Cerebellar cortex (tissue), 1 donor: ENCODE measurements around the gene CEBPZ.
A peak's percentile ranks its signal among the peaks of the same experiment; 100 is the strongest.
"Not testable (repeated sequence)": the region's sequence is repeated elsewhere in the genome, so short reads cannot be mapped to it uniquely, and the experiment has no call there.

Source experiments
- DNase-seq: peaks from one replicate; pipeline ENCODE4 v3.0.0-alpha.2; 2015; ENCODE audit warnings: low spot score

Gene CEBPZ, protein sequence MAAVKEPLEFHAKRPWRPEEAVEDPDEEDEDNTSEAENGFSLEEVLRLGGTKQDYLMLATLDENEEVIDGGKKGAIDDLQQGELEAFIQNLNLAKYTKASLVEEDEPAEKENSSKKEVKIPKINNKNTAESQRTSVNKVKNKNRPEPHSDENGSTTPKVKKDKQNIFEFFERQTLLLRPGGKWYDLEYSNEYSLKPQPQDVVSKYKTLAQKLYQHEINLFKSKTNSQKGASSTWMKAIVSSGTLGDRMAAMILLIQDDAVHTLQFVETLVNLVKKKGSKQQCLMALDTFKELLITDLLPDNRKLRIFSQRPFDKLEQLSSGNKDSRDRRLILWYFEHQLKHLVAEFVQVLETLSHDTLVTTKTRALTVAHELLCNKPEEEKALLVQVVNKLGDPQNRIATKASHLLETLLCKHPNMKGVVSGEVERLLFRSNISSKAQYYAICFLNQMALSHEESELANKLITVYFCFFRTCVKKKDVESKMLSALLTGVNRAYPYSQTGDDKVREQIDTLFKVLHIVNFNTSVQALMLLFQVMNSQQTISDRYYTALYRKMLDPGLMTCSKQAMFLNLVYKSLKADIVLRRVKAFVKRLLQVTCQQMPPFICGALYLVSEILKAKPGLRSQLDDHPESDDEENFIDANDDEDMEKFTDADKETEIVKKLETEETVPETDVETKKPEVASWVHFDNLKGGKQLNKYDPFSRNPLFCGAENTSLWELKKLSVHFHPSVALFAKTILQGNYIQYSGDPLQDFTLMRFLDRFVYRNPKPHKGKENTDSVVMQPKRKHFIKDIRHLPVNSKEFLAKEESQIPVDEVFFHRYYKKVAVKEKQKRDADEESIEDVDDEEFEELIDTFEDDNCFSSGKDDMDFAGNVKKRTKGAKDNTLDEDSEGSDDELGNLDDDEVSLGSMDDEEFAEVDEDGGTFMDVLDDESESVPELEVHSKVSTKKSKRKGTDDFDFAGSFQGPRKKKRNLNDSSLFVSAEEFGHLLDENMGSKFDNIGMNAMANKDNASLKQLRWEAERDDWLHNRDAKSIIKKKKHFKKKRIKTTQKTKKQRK

DNA sequence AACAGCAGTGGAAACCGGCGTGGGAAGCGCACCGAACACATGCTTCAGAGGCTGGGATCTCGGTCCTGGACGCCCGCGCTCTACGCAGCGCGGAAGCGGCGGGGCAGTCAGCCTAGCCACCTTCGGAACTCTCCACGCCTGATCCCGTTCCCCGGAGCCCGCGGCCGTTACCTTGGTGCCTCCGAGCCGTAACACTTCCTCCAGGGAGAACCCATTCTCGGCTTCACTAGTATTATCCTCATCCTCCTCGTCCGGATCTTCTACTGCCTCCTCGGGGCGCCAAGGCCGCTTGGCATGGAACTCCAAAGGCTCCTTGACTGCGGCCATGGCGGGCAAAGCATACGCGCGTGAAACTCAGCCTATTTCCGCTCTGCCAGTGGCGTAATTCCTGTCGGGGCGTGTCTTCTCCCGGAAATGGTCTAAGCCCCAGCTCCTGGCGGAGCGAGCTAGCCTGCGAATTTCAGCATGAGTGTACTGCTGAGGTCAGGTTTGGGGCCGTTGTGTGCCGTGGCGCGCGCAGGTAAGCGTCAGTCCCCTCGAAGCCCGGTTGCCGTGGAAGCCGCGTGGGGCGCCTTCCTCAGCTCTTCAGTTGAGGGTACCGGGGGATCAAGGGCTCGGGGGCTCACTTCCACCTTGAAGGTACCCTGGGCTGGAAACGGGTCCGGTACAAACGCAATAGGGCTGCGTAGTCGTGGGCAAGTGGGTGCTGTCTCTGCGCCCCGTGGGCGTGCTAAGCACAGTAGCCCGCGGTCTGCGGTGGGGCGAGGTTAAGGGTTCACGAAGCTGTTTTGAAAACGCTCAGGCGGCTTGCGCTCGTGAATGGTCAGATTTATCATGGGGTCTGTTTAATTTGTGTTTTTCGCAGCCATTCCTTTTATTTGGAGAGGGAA, at the start of gene CEBPZ, which contains the start of gene NDUFAF7:
Gene CEBPZ (minus strand): TSS at position 356 of the 890 bp plus-strand sequence. CDS start 29 bp downstream, at position 327.
Gene NDUFAF7 (plus strand): TSS at position 418 of the 890 bp plus-strand sequence. CDS start 48 bp downstream, at position 466.
- DNase-seq = peak; percentile 96

DNA sequence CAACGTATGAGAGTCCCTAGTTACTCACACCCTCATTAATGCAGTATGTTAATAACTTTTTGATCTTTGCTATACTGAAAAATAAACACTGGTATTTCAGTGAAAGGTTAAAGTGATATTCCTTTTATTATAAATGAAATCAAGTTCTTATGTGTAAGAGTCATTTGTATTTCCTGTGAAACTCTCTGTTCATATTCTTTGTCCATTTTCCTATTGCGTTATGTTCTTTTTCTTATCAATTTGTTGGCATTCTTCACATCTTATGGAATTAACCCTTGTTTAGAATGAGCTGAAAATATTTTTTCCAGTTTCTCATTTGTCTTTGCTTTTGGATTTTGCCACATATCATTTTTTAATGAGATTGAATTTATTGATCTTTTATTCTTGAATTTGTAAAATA, 44.9 kb upstream of the CEBPZ start:
- DNase-seq = no peak

DNA sequence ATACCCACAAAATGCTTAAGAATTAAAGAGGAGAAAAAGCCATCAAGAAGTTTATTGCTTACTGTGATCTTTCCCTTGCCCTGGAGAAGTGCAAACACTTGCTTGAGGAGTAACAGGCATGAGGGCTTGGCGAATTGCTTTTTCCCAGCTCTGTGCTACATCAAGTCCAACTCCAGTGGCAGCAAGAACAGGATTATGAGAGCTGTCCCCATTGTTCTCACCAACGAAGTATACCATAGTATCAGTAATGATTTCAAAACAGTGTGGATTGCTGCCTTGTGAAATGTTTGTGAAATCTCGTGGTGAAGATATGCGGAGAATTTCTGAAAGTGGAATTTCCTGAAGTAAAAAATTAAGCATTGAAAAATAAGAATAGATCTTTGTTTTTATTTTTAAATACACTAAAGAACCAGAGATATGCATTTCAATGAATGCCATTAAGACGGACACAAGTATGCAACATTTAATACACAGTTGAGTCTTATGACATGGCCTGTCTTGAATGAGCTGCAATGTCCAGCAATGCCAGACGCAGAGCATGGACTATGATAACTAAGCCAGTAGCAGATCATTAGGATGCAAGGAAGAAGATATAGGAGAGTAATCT, 43.1 kb upstream of the CEBPZ start:
- DNase-seq = no peak

DNA sequence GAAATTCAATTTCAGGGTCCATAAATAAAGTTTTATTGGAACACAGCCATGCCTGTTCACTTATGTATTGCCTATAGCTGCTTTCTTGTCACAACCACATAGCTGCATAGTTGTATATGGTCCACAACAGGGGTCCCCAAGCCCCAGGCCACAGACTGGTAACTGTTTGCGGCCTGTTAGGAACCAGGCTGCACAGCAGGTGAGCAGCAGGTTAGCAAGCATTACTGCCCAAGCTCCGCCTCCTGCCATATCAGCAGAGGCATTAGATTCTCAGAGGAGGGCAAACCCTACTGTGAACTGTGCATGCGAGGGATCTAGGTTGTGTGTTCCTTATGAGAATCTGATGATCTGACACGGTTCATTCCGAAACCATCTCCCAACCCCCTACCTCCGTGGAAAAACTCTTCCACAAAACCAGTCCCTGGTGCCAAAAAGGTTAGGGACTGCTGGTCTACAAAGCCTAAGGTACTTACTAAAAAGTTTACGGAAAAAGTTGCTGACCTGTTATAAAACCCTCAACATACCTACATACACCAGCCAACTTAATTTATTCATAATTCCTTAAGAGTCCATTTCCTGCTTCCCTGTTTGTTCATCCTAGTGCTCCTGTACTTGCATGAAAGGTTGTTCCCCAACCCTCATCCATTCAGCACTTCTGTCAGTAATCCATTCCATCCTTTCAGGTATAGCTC, 40.1 kb upstream of the CEBPZ start:
- no peak for DNase-seq

DNA sequence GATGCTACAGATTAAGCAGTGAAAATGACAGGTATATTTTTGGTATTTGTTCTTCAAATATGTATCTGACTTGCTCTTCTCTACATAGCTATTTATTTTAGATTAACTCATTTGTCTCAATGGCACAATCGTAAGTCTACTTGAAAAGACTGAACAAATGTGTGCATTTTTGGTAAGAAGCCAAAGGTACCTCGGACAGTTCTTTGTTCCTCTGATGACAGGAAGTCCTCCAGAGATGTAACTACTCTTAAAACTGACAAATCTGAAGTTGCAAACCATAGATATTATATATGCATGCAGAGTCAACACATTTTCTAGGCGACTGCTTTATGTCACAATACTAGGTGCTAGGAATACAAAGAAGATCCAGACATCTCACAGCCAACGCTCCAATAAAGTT, 36.7 kb upstream of the CEBPZ start:
- no peak for DNase-seq

DNA sequence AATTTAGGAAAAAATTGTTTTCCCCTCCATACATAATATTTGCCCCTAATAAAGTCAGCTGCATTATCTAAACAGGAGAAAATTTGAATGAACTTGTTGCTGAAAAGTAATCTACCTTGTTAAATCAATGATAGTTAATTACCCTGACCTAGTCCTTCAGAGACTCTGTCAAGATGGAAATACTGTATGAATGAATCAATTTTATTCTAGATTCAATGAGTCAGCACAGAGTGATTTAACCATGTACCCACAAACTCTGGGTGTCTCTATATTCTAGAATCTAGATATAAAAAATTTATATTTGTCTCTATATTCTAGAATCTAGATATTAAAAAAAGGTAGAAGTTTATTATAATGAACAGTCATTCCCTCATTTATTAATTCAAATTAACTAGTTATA, 36.3 kb upstream of the CEBPZ start:
- DNase-seq = no peak

DNA sequence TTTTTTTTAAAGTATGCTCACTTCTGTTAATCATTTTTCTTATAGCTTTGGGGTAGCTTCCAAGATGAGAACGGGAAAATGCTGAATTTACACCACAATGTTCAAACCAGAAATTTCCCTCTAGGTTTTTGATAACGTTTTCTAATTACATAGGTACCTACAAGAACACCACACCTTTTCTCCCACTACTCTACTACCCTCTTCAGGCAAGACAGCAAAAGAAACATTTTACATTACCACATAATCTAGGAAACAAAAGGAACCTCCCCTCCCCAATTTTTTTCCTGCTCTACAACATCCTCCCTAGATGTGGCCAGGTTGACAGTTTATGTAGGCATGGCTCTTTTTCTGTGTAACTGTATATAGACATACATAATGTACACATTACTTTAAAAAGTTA, 32.4 kb upstream of the CEBPZ start:
- DNase-seq = no peak

DNA sequence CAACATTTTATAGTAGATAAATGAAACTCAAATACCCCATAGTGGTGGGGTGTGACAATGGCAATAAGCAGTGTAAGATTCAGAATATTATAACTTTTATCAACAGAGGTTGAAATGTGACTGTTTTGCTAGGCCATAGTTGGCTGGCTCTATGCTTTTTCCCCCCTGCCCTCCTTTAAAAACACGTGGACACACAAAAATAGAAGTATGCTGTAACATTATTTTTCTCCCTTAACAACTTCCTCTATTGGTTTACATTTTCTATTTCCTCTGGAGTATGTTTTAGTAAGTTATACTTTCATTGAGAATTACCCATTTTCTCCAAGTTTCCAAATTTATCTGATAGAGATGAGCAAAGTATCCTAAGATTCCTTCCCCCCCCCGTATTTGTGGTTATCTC, 31.1 kb upstream of the CEBPZ start:
- no peak for DNase-seq

DNA sequence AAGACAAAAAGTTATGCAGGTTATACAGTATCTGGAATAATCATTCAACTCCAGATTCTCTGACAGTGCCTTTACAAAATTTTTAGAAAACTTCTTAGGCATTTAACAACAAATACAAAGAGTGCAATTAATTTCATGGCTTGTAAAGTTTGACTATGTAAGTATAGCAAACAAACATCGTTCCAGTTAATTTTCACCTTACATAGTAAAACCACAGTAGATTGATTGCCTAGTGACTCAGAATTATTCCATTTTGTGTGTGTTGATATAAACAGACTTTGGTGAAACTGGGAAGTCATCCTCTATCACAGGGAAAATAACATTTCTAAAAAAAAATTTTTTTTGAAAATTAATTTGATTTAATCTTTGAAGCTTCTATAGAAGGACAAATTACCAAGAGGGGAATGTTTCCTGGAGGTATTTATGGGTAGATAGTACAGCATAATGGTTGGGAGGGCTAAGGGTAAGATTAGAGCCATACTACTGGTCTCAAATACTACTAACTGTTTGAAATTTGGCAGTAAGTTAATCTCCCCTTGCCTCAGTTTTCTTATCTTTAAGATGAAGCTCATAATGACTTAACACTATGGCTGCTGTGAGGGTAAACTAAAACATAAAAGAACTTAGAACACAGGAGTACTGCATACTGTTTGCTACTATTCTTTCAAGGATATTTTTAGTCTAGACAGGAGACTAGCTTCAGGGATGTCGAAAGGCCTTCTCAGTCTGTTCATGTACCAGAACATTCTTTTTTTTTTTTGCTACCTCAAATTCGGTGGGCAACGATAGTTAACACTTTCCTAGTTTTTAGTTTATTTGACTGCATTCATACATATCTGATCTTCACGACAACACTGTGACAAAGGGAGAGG, 19.7 kb upstream of the CEBPZ start:
- DNase-seq = no peak

DNA sequence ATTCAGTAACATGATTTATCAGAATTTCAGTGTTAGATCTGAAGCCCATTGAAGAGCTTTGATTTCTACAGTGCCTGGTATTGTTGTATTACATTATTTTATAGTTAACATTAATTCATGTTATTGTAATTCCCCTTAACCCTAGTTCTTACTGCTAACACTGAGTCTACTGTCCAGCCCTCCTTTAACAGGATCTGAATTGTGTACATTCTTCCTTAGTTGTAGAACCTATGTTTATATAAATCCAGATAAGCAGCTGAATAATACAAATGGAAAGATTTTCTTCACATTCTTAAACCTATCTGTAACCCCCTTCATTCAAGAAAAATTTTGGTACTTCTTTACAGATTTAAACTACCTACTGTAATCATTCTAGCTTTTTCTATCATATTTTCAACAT, 14.8 kb upstream of the CEBPZ start:
- no peak for DNase-seq

DNA sequence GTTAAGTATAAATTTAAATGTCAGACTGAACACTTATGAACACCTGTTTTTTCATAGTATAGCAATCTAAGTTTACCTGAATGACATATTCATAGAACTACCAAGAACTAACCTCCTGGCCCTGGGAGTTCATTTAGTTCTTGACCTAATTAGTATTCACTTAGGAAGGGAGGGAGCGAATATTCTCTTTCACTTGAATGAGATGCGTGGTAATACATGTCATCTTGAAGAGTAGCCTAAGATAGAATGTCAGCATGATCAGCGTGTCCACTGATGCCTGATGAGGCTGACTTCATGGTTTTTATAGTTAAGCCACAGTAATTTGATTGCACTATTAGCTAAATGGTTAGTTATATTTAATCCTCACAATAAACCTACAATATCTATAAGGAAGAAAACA, 13.4 kb upstream of the CEBPZ start:
- no peak for DNase-seq

DNA sequence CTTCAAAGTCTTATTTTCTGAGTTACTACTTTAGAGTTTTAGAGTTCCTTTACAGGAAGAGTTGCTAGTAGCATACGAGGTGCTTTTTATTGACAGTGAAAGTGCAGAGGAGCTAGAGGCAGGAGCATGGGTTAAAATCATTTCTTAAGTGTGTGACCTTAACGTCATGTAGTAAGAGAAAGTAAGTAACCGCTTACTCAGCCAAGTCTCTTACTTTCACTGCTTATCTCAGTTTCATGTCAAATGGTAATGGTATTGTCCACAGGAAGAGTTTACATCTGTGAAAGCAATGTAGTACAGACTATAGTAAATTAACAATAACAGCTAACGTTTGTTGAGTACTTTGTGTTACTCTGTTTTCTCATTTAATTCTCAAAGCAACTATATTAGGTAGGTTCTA, 12.6 kb upstream of the CEBPZ start:
- DNase-seq = no peak

DNA sequence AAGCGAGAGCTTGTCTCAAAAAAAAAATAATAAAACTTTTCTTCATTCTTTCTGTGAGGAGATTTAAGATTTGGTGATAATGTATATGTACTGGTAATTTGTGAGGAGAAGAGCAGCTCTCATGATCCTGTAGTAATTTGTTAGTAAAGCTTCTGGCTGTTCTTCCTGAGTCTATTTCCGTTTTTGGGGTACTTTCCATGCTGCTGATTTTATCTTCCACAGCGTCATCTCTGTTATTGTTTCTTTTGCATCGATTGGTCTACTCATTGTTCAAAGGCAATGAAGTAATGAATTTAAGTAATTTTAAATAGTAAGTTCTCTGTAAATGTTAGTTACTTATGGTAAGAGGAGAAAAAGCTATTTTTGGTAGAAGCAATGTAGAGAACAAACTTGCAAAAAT, 12.0 kb upstream of the CEBPZ start:
- DNase-seq = no peak

DNA sequence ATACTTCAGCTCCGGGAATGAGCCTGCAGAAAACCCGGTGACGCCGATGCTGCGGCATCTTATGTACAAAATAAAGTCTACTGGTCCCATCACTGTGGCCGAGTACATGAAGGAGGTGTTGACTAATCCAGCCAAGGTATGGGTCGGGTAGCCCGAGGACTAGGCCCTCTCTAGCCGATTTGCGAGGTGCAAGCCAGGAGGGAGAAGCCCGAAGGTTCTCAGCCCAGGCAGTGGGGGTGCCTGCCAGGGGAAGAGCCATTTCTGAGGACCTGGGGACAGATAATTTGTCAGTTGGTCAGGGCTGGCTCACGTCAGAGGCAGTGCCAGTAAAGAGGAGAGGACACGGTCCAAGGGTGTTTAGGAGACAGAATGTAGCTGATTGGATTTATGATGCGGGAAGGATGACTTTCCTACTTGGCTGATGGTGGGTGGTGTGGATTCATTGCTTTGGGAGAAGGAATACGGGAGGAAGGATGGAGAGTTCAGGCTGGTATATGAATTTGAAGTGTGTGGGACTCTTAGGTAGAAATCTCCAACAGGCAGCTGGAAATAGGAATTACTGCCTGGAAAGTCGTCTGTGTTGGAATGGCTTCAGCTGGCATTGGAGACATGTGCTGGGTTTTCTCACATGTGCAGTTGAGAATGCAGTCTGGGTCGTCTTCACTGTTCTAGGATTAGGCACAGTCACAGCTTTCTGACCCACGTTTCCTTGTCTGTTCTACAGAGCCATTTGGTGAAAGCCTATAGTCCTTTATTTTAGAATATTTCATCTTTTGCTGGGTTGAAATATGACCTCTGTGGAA, 936 bp upstream of the CEBPZ start:
- DNase-seq = peak; percentile 22

DNA sequence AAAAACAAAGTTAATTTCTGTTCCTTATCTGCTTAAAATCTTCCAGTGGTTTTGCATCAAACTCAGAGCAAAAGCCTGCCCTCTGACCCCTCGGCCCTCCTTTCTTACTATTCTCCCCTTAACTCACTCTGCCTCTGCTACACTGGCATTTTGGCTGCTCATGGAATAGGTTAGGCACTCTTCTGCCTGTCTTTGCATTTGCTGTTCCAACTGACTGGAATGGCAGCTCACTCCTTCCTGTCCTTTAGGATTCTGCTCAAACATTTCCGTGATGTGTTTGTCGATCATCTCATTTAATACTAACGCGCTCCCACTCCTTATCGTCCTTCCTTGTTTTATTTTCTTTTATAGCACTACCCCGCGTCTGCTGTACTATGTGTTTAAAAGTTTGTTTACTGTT, 815 bp downstream of the CEBPZ start:
- DNase-seq = peak; percentile 6

DNA sequence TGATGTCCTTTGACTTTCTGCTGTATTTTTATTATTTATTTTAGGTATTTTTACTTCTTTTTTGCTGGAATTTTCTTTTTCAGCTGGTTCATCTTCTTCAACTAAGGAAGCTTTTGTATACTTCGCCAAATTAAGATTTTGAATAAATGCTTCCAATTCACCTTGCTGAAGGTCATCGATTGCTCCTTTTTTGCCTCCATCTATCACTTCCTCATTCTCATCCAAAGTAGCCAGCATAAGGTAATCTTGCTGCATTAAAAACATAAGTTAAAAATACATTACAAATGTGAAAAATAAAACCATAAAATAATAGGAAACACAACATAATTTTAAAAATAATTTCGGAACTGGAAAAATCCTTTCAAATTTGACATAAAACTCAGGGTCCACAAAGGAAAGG, 2.6 kb downstream of the CEBPZ start:
- DNase-seq = no peak

DNA sequence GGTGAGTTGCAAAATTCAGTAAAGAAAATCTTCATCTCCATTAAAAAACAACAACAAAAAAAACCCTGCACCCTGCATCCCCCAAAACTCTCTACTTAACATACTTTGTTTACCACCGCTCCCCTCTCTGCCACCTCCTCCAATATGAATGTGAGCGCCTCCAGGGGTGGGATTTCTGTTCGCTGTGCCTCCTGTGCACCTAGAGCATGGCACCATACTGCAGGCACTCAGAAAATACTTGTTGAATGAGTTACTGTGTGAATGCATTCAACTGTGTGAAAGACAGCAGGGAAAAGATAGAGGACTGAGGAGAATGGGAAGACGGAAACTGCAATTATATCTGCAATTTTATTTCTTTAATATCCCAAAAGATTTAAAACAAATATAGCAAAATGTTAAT, 4.5 kb downstream of the CEBPZ start:
- no peak for DNase-seq

DNA sequence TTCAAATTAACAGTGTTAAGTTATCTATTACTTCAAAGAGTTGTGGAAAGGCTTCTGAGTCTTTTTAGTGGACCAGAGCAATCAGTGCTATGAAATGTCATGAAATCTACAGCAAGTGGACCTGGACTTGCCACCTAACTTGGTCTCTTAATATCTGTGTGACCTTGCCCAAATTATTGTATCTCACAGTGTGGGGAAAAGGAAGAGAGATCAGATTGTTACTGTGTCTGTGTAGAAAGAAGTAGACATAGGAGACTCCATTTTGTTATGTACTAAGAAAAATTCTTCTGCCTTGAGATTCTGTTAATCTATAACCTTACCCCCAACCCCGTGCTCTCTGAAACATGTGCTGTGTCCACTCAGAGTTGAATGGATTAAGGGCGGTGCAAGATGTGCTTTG, 6.3 kb downstream of the CEBPZ start:
- not testable (repeated sequence) for DNase-seq

DNA sequence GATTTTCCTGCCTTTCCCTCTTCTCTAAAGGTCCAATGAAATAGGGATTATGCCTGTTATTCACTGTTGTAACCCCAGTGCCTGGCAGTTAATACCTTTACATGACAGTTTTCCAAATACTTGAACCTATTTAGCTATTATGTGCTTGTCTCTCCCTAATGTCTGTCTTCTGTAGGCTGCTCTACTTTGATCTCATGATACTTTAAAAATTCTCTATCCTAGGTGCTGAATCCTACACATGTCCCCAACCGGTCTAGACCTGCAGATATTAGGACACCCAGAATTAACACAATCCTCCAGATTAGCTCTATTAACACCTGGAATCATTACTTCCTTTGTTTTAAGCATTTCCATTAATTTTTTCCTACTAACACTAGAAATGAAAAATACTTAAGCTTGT, 7.3 kb downstream of the CEBPZ start:
- no peak for DNase-seq
